Panc1 (cell line): ENCODE results near the gene CXCL1. TPM values are rescaled to one million over a fixed set of nuclear protein-coding genes. Genes with fewer than 3 reads are reported as not detected.

Experiments
- ATAC-seq: fragments of 200-7000 bp; cut with Tn5 transposase; 2 replicates; pipeline ENCODE4 v1.9.1; 2020; ENCODE audit warnings: mild to moderate bottlenecking, moderate library complexity
- BruUV-seq: library from RNA; stranded (reverse); fragments of 400-500 nt; replicated peaks from 2 replicates; lab custom pipeline; 2021; lab: Mats Ljungman, UMichigan
- CTCF ChIA-PET: fragments of 300-600 bp; sonication (Branson Sonifier 250); formaldehyde crosslinking; loops from one replicate; lab custom pipeline; 2022; ENCODE audit warnings: antibody characterized with exemption; lab: Charles Lee
- POLR2A ChIA-PET: fragments of 300-600 bp; sonication (Branson Sonifier 250); formaldehyde crosslinking; loops from one replicate; lab custom pipeline; 2022; ENCODE audit warnings: antibody characterized with exemption; lab: Charles Lee
- DNase-seq: peaks from one replicate; pipeline ENCODE4 v3.0.0-alpha.2; 2010; ENCODE audit warnings: low read depth, low spot score
- H3K27ac ChIP-seq: 2 replicates; pipeline ENCODE4 v1.5.1; 2011; ENCODE audit warnings: mild to moderate bottlenecking, low read length, inconsistent platforms
- H3K27me3 ChIP-seq: fragments of 200-500 bp; sonication (Bioruptor generic); 2 replicates; pipeline ENCODE4 v1.6.0; 2014; ENCODE audit warnings: low read length, inconsistent platforms; ENCODE audit not compliant: control insufficient read depth, insufficient read depth
- H3K36me3 ChIP-seq: fragments of 200-500 bp; sonication (Bioruptor generic); 2 replicates; pipeline ENCODE4 v1.5.1; 2014; ENCODE audit warnings: inconsistent platforms, mild to moderate bottlenecking, low read length, moderate library complexity; ENCODE audit not compliant: control insufficient read depth, insufficient read depth
- H3K4me1 ChIP-seq: 2 replicates; pipeline ENCODE4 v1.5.1; 2011; ENCODE audit warnings: inconsistent platforms, mild to moderate bottlenecking, low read length, moderate library complexity; ENCODE audit not compliant: control insufficient read depth, insufficient read depth
- H3K4me3 ChIP-seq, 2 experiments: 2 replicates each; pipeline ENCODE4 v1.5.1; 2011 to 2012; ENCODE audit warnings: low read depth in 2 of 2, low read length in 2 of 2, mild to moderate bottlenecking in 2 of 2, inconsistent platforms in 1 of 2, moderate library complexity in 1 of 2
- H3K9me3 ChIP-seq: fragments of 200-500 bp; sonication (Bioruptor generic); 2 replicates; pipeline ENCODE4 v1.5.1; 2014; ENCODE audit warnings: low read depth, mild to moderate bottlenecking, inconsistent platforms, low read length, moderate library complexity; ENCODE audit not compliant: control insufficient read depth, insufficient read depth
- CTCF ChIP-seq: fragments of 450-650 bp; IDR thresholded peaks from 2 replicates; pipeline ENCODE4 v1.5.1; 2017; ENCODE audit warnings: mild to moderate bottlenecking
- POLR2AphosphoS5 ChIP-seq: IDR thresholded peaks from 2 replicates; pipeline ENCODE4 v1.6.1; 2012; ENCODE audit warnings: mild to moderate bottlenecking, low read depth, low read length, moderate library complexity
- REST ChIP-seq, 2 experiments: IDR thresholded peaks; 2 replicates each; pipeline ENCODE4 v1.6.1; 2011 to 2012; ENCODE audit warnings: low read depth in 2 of 2, control low read depth in 1 of 2, low read length in 1 of 2, mild to moderate bottlenecking in 1 of 2, moderate library complexity in 1 of 2; ENCODE audit not compliant: insufficient read depth in 1 of 2
- SIN3A ChIP-seq: IDR thresholded peaks from 2 replicates; pipeline ENCODE4 v1.6.1; 2012; ENCODE audit warnings: low read depth, mild to moderate bottlenecking, low read length, moderate library complexity, borderline replicate concordance; ENCODE audit not compliant: insufficient read depth
- TCF7L2 ChIP-seq: IDR thresholded peaks from 2 replicates; pipeline ENCODE4 v1.6.1; 2011; ENCODE audit warnings: mild to moderate bottlenecking, low read depth, low read length, inconsistent platforms
- in situ Hi-C: cut with HindIII; loops from 2 replicates; pipeline ENCODE4 v1.10.0; 2016; ENCODE audit warnings: low sequenced_read_pairs, low pct_unique_long_range_greater_than_20kb
- intact Hi-C: fragments of 100-400 bp; cut with micrococcal nuclease; formaldehyde crosslinking; loops from one replicate; pipeline ENCODE4 v1.10.0; 2022; ENCODE audit not compliant: unreplicated experiment
- total RNA-seq: library from RNA; stranded (reverse); gene quantifications from one replicate; pipeline ENCODE4 v1.2.1, GENCODE V29; 2021; ENCODE audit not compliant: unreplicated experiment

CXCL1 gene
- total RNA-seq, 1 experiment from 2014 or later = 12.8 TPM

GRCh38 chr4:73842696-73843095 lies 26.5 kb upstream of the CXCL1 start:
- ChIA-PET POLR2A (interaction anchor here (0.6 kb wide), 1 partner anchor 19 kb away, joined by 3 read pairs; no protein-coding TSS in a partner anchor), CTCF (no interaction called here)
- no peaks in the 10 kb centered on the region for H3K27me3 ChIP-seq
- H3K4me3 ChIP-seq = no peak overlapping the region
- no TSS peak for BruUV-seq
- no peak overlapping the region for H3K27ac ChIP-seq
- H3K4me1 ChIP-seq = no peaks in the 10 kb centered on the region; the same call in 1 of the 2 replicates
- in situ Hi-C loops = no loop called here
- TF ChIP-seq TCF7L2 (no peak), SIN3A (no peak), CTCF (no peak), POLR2AphosphoS5 (no peak), REST (IDR thresholded peaks at IDR 0.05; ENCODE audit: insufficient read depth in 1 of 2, low read depth in 2 of 2, low read length in 1 of 2) (no peak)
- no peaks in the 10 kb centered on the region for H3K9me3 ChIP-seq
- intact Hi-C loops = no loop called here
- ATAC-seq (no peak), DNase-seq (no peak)
- no peaks in the 10 kb centered on the region for H3K36me3 ChIP-seq

GRCh38 chr4:73843369-73843768 lies 25.8 kb upstream of the CXCL1 start:
- no TSS peak for BruUV-seq

More at GRCh38 chr4:73843369-73843768, 25.8 kb upstream of the CXCL1 start:
- intact Hi-C loops = no loop called here
- POLR2A ChIA-PET = no interaction called here
- Histone ChIP-seq H3K27me3 (no peaks in the 10 kb centered on the region), H3K9me3 (no peaks in the 10 kb centered on the region), H3K36me3 (no peaks in the 10 kb centered on the region), H3K4me3 (no peak overlapping the region), H3K27ac (no peak overlapping the region), H3K4me1 (no peaks in the 10 kb centered on the region; the same call in 1 of the 2 replicates)
- ATAC-seq (no peak), DNase-seq (no peak)
- TF ChIP-seq TCF7L2 = no peak
- no peak for TF ChIP-seq REST (IDR thresholded peaks at IDR 0.05; ENCODE audit: insufficient read depth in 1 of 2, low read depth in 2 of 2, low read length in 1 of 2)
- no peak for TF ChIP-seq CTCF
- no peak for TF ChIP-seq SIN3A
- no peak for TF ChIP-seq POLR2AphosphoS5
- in situ Hi-C loops = no loop called here
- CTCF ChIA-PET = no interaction called here
